Fibroblast of villous mesenchyme (primary cell): ENCODE data around the gene DENND1B. TPM values are rescaled to one million over a fixed set of nuclear protein-coding genes. Genes with fewer than 3 reads are reported as not detected.

Source experiments
- DNase-seq: peaks from one replicate; pipeline ENCODE4 v3.0.0-alpha.2; 2010; ENCODE audit warnings: low read depth
- H3K4me3 ChIP-seq: 2 replicates; pipeline ENCODE4 v1.5.1; 2011; ENCODE audit warnings: low read depth, mild to moderate bottlenecking, low read length
- total RNA-seq: library from RNA; depleted of rRNA; stranded (reverse); fragments of >200 nt; gene quantifications from 2 replicates; pipeline ENCODE4 v1.2.3, GENCODE V29; 2012
- TF ChIP-seq, protein P1 (sequence below): IDR thresholded peaks from 2 replicates; pipeline ENCODE4 v1.5.1; 2012; ENCODE audit warnings: low read depth, mild to moderate bottlenecking, low read length; ENCODE audit not compliant: insufficient read depth

DENND1B gene
- total RNA-seq, 1 donor = 21.6 TPM

DNA sequence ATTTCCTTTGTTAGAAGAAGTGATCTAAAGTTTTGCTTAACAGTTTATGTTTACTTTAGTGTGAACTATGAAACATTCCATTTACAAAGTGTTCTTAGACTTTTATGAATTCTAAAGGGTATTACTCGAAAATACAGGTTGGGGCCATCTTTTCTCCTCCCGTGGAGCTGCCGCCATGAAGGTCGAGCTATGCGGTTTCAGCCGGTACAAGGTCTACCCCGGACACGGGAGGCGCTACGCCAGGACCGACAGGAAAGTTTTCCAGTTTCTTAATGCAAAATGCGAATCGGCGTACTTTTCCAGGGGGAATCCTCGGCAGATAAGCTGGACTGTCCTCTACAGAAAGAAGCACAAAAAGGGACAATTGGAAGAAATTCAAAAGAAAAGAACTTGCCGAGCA is 39.8 kb downstream of the DENND1B start:
- TF ChIP-seq, protein P1, sequence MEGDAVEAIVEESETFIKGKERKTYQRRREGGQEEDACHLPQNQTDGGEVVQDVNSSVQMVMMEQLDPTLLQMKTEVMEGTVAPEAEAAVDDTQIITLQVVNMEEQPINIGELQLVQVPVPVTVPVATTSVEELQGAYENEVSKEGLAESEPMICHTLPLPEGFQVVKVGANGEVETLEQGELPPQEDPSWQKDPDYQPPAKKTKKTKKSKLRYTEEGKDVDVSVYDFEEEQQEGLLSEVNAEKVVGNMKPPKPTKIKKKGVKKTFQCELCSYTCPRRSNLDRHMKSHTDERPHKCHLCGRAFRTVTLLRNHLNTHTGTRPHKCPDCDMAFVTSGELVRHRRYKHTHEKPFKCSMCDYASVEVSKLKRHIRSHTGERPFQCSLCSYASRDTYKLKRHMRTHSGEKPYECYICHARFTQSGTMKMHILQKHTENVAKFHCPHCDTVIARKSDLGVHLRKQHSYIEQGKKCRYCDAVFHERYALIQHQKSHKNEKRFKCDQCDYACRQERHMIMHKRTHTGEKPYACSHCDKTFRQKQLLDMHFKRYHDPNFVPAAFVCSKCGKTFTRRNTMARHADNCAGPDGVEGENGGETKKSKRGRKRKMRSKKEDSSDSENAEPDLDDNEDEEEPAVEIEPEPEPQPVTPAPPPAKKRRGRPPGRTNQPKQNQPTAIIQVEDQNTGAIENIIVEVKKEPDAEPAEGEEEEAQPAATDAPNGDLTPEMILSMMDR = no peak
- no peak overlapping the region for H3K4me3 ChIP-seq
- no peak for DNase-seq

DNA sequence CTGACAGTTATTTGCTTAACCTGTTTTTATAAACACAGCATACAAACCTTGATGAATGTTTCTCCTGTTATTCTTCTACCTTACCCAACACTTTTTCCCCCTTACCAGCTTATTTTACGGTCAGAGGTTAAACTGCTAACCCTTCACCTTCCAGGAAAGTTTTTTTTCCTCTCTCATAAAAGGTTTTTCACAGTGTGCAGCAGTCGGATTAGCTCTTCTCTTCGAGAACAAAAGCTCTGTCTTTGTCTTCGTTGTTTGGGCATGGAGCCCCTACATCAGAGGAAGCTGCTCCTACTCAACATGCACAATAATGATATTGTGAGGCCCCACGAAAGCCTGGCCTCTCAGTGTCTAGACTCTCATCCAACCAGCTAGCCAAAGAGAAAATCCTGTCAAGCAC is 42.0 kb downstream of the DENND1B start:
- H3K4me3 ChIP-seq = no peak overlapping the region
- DNase-seq = no peak
- TF ChIP-seq, protein P1 = no peak

GRCh38 chr1:197732187-197732586 is 43.1 kb downstream of the DENND1B start:
- TF ChIP-seq, protein P1 = no peak
- no peak overlapping the region for H3K4me3 ChIP-seq
- DNase-seq = no peak

- no peak overlapping the region for H3K4me3 ChIP-seq
- TF ChIP-seq, protein P1 = no peak
- DNase-seq = no peak
Measured at GRCh38 chr1:197731449-197731848, 43.8 kb downstream of the DENND1B start.

DNA sequence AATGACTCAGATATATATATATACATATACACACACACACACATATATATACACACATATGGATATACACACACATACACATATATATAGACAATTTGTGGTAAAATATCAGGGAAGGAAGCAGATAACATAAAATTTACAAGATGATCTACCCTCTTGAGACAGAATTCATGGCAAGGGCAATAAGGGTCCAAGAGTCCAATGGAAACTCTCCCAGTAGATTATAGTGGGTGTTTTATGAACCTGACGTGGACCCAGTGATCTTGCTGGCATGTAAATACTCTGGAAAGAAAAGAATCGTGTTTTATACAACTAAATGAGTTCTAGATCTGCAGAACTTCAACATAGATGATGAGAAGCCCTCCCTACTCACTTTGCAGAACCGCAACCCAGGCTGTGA is 49.3 kb downstream of the DENND1B start:
- H3K4me3 ChIP-seq = no peak overlapping the region
- TF ChIP-seq, protein P1 = no peak
- DNase-seq = no peak

GRCh38 chr1:197725044-197725443 is 50.2 kb downstream of the DENND1B start:
- TF ChIP-seq, protein P1 = no peak
- peak; percentile 18 for DNase-seq
- no peak overlapping the region for H3K4me3 ChIP-seq

- DNase-seq = no peak
- H3K4me3 ChIP-seq = no peak overlapping the region
- TF ChIP-seq, protein P1 = no peak
Measured at GRCh38 chr1:197715806-197716205, 59.5 kb downstream of the DENND1B start.
